ENCODE results near the gene FAM184B.

DNA sequence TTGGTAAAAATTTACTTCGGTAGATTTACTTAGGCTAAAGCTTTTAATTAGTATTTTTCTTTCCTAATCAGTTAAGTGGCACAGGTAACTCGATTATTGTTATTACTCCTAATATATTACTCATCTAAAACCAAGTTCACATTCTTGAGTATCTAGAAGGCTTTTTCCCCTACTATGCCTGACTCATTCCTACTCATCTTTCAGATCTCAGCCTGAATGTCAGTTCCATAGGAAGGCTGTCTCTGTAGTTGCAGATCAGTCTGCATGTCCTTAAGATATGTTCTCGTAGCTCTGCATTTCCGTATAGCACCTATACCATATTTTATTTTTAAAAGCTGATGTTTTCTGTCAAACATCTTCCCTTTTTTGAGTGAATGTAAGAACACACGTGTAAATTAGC, 5.9 kb upstream of the FAM184B start:
- TF ChIP-seq JUN (CRISPR knock-in tag; IDR thresholded peaks at IDR 0.05) (no peak), ELF4 (CRISPR knock-in tag; IDR thresholded peaks at IDR 0.05; ENCODE audit: low read depth) (no peak), CREB1 (CRISPR knock-in tag; IDR thresholded peaks at IDR 0.05) (no peak), NR2C2 (CRISPR knock-in tag; IDR thresholded peaks at IDR 0.05) (no peak), ZNF423 (CRISPR knock-in tag; IDR thresholded peaks at IDR 0.05) (no peak)
- TF ChIP-seq, protein P1, sequence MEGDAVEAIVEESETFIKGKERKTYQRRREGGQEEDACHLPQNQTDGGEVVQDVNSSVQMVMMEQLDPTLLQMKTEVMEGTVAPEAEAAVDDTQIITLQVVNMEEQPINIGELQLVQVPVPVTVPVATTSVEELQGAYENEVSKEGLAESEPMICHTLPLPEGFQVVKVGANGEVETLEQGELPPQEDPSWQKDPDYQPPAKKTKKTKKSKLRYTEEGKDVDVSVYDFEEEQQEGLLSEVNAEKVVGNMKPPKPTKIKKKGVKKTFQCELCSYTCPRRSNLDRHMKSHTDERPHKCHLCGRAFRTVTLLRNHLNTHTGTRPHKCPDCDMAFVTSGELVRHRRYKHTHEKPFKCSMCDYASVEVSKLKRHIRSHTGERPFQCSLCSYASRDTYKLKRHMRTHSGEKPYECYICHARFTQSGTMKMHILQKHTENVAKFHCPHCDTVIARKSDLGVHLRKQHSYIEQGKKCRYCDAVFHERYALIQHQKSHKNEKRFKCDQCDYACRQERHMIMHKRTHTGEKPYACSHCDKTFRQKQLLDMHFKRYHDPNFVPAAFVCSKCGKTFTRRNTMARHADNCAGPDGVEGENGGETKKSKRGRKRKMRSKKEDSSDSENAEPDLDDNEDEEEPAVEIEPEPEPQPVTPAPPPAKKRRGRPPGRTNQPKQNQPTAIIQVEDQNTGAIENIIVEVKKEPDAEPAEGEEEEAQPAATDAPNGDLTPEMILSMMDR (IDR thresholded peaks at IDR 0.05) = no peak

All from WTC11 (cell line).